MM.1S (cell line): ENCODE measurements around the gene ICAM1.

Experiments
- DNase-seq: peaks from one replicate; pipeline ENCODE4 v3.0.0-alpha.2; 2015
- H2AFZ ChIP-seq: fragments of 300-600 bp; sonication (generic); 2 replicates; pipeline ENCODE4 v1.6.0; 2016; ENCODE audit warnings: antibody characterized with exemption, low read length
- H3F3A ChIP-seq: fragments of 300-600 bp; sonication (generic); 2 replicates; pipeline ENCODE4 v1.6.1; 2016; ENCODE audit warnings: mild to moderate bottlenecking, antibody characterized with exemption, low read length, moderate library complexity, mixed read lengths; ENCODE audit not compliant: insufficient read depth
- H3K27ac ChIP-seq: fragments of 300-600 bp; sonication (generic); 2 replicates; pipeline ENCODE4 v1.5.1; 2016; ENCODE audit warnings: mild to moderate bottlenecking, low read length
- H3K27me3 ChIP-seq: fragments of 300-600 bp; sonication (generic); replicated peaks from 2 replicates; pipeline ENCODE4 v1.6.0; 2016; ENCODE audit warnings: low read length; ENCODE audit not compliant: insufficient read depth
- H3K36me3 ChIP-seq: fragments of 300-600 bp; sonication (generic); replicated peaks from 2 replicates; pipeline ENCODE4 v1.6.1; 2016; ENCODE audit warnings: mild to moderate bottlenecking, low read length, mixed read lengths; ENCODE audit not compliant: insufficient read depth
- H3K4me1 ChIP-seq: fragments of 300-600 bp; sonication (generic); 2 replicates; pipeline ENCODE4 v1.6.1; 2016; ENCODE audit warnings: low read length, mixed read lengths
- H3K4me2 ChIP-seq: fragments of 300-600 bp; sonication (generic); 2 replicates; pipeline ENCODE4 v1.6.0; 2016; ENCODE audit warnings: low read depth, low read length
- H3K4me3 ChIP-seq: fragments of 300-600 bp; sonication (generic); 2 replicates; pipeline ENCODE4 v1.5.1; 2016; ENCODE audit warnings: low read length, mixed read lengths
- H3K79me2 ChIP-seq: fragments of 300-600 bp; sonication (generic); 2 replicates; pipeline ENCODE4 v1.6.1; 2016; ENCODE audit warnings: mixed run types, low read length, mixed read lengths
- H3K9ac ChIP-seq: fragments of 300-600 bp; sonication (generic); 2 replicates; pipeline ENCODE4 v1.6.1; 2016; ENCODE audit warnings: low read length, mixed read lengths
- H3K9me2 ChIP-seq: fragments of 300-600 bp; sonication (generic); replicated peaks from 2 replicates; pipeline ENCODE4 v1.6.1; 2016; ENCODE audit warnings: mild to moderate bottlenecking, low read length, mixed read lengths; ENCODE audit not compliant: insufficient read depth
- H3K9me3 ChIP-seq: fragments of 300-600 bp; sonication (generic); replicated peaks from 2 replicates; pipeline ENCODE4 v1.6.1; 2016; ENCODE audit warnings: mild to moderate bottlenecking, low read length, mixed read lengths; ENCODE audit not compliant: insufficient read depth
- H4K20me1 ChIP-seq: fragments of 300-600 bp; sonication (generic); 2 replicates; pipeline ENCODE4 v1.6.1; 2016; ENCODE audit warnings: mild to moderate bottlenecking, low read length, moderate library complexity, mixed read lengths; ENCODE audit not compliant: insufficient read depth
- EZH2 ChIP-seq: fragments of 300-600 bp; sonication (generic); optimal IDR thresholded peaks from 2 replicates; pipeline ENCODE3; 2017; ENCODE audit warnings: low read depth, mild to moderate bottlenecking, antibody characterized with exemption, low read length, mixed read lengths
- EZH2phosphoT487 ChIP-seq: fragments of 300-600 bp; sonication (generic); IDR thresholded peaks from 2 replicates; pipeline ENCODE4 v1.6.1; 2018; ENCODE audit warnings: antibody characterized with exemption, low read length
- TF ChIP-seq, protein P1 (sequence below): fragments of 300-600 bp; sonication (generic); IDR thresholded peaks from 2 replicates; pipeline ENCODE4 v1.5.1; 2016; ENCODE audit warnings: antibody characterized with exemption, low read length, mixed read lengths

The ICAM1 gene

DNA sequence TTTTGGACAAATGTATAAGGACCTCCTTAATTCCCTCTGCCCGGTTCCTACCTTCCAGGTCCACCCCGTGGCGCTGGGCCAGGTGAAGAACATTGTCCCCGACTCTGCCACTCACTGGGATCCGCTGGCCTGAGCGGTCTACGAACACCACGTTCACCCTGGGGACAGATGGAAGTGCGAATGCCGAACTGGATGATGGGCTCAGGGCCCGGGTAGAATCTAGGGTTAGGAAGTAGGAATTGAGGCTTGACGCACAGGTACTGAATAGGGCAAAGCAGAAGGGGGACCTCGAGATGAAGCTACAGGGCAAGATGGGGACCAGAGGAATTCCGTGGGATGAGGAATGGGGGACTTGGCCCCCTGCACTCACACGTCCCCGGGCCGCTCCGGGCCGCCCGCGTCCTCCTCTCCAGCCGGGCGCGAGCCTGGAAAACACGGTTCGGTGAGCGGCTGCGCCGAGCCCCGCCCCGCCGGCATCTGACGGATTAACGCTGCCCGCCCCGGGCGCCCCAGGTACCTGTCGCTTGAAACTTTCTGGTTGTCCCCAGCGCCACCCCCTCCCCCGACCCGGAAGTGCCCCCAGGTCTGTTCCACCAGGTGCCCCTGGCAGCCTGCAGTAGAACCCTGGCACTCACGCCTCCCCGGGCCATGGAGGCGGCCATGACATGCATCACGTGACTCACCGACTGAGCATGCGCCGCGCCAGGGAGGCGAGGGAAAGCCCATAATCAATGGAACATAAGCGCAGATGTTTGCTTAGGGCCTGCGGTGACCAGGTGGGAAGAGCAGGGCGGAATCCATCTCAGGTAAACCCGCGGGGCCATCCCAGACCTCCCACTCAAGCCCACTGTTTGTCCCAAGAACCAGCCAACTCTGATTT lies 44.7 kb downstream of the ICAM1 start, which contains the start of gene FDX2:
FDX2 (minus strand) TSS at position 681 of the 880 bp plus-strand sequence; CDS start at position 662, 19 bp downstream.
- Histone ChIP-seq H3K36me3 (no peaks in the 10 kb centered on the region), H4K20me1 (no peaks in the 10 kb centered on the region), H3K9me3 (no peaks in the 10 kb centered on the region), H3K9me2 (no peaks in the 10 kb centered on the region), H3K4me3 (peak within 1 kb of the TSS; percentile 90), H3K79me2 (peaks cover 3% of the 10 kb centered on the region; the same call in 1 of the 2 replicates), H2AFZ (peak within 1 kb of the TSS; percentile 89), H3K27ac (peak within 1 kb of the TSS; percentile 3; the same call in 1 of the 2 replicates), H3K4me2 (peak within 1 kb of the TSS; percentile 96), H3K4me1 (0 out of 2 replicates have a peak, but pooled peaks cover 4% of the 10 kb centered on the region), H3F3A (no peaks in the 10 kb centered on the region), H3K9ac (peak within 1 kb of the TSS; percentile 51), H3K27me3 (no peaks in the 10 kb centered on the region)
- DNase-seq: peak; percentile 87
- TF ChIP-seq, protein P1, sequence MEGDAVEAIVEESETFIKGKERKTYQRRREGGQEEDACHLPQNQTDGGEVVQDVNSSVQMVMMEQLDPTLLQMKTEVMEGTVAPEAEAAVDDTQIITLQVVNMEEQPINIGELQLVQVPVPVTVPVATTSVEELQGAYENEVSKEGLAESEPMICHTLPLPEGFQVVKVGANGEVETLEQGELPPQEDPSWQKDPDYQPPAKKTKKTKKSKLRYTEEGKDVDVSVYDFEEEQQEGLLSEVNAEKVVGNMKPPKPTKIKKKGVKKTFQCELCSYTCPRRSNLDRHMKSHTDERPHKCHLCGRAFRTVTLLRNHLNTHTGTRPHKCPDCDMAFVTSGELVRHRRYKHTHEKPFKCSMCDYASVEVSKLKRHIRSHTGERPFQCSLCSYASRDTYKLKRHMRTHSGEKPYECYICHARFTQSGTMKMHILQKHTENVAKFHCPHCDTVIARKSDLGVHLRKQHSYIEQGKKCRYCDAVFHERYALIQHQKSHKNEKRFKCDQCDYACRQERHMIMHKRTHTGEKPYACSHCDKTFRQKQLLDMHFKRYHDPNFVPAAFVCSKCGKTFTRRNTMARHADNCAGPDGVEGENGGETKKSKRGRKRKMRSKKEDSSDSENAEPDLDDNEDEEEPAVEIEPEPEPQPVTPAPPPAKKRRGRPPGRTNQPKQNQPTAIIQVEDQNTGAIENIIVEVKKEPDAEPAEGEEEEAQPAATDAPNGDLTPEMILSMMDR: no peak
- no peak for TF ChIP-seq EZH2
- no peak for TF ChIP-seq EZH2phosphoT487

DNA sequence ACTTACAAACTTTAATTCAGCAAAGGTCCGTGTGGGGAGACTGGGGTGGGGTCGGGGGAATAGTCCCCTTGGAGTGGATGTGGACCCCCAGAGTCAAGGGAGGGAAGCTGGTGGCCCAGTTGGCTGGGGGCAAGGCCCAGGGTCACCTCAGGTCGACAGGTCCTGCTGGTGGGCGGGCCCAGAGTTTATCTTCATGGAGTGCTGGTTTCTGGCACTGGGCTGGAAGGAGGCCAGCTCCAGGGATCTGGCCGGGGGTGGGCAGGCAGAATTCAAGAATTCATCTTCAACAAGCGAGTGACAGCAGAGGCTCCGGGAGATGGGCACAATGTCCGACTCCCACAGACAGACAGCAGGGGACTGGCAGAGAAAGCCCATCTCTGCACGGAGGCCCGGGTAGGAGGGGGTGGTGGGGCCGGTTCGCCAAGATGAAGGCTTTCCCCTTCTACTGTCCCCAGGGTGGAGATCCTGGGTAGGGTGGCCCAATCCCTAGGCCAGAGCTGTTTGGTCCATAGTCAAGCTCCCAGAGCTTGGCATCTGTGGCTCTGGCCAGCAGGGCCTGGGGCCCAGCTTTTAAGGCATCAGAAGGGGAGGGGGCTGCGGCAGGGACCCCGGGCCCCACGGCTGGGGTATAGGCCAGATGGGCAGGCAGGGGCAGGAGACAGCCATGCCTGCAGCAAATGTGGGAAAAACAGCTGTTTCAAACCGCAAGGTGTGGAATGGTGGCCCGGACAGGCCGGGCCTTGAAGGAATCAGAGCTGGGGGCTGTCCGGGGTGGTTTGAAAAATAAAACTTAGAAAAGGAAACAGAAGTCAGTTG lies 45.5 kb downstream of the ICAM1 start:
- no peak for DNase-seq
- H3K9me3 ChIP-seq: no peaks in the 10 kb centered on the region
- H3F3A ChIP-seq: no peaks in the 10 kb centered on the region
- H3K9ac ChIP-seq: peak overlapping the region; percentile 51; the same call in 1 of the 2 replicates
- no peaks in the 10 kb centered on the region for H3K36me3 ChIP-seq
- TF ChIP-seq, protein P1: no peak
- no peak for TF ChIP-seq EZH2
- TF ChIP-seq EZH2phosphoT487: no peak
- no peak overlapping the region for H2AFZ ChIP-seq
- H3K79me2 ChIP-seq: peaks cover 3% of the 10 kb centered on the region; the same call in 1 of the 2 replicates
- H3K4me2 ChIP-seq: peak overlapping the region; percentile 96; the same call in 1 of the 2 replicates
- no peaks in the 10 kb centered on the region for H3K27me3 ChIP-seq
- peak overlapping the region; percentile 3; the same call in 1 of the 2 replicates for H3K27ac ChIP-seq
- H3K4me1 ChIP-seq: 0 out of 2 replicates have a peak, but pooled peaks cover 4% of the 10 kb centered on the region
- H3K9me2 ChIP-seq: no peaks in the 10 kb centered on the region
- H4K20me1 ChIP-seq: no peaks in the 10 kb centered on the region
- peak overlapping the region; percentile 90; the same call in 1 of the 2 replicates for H3K4me3 ChIP-seq

DNA sequence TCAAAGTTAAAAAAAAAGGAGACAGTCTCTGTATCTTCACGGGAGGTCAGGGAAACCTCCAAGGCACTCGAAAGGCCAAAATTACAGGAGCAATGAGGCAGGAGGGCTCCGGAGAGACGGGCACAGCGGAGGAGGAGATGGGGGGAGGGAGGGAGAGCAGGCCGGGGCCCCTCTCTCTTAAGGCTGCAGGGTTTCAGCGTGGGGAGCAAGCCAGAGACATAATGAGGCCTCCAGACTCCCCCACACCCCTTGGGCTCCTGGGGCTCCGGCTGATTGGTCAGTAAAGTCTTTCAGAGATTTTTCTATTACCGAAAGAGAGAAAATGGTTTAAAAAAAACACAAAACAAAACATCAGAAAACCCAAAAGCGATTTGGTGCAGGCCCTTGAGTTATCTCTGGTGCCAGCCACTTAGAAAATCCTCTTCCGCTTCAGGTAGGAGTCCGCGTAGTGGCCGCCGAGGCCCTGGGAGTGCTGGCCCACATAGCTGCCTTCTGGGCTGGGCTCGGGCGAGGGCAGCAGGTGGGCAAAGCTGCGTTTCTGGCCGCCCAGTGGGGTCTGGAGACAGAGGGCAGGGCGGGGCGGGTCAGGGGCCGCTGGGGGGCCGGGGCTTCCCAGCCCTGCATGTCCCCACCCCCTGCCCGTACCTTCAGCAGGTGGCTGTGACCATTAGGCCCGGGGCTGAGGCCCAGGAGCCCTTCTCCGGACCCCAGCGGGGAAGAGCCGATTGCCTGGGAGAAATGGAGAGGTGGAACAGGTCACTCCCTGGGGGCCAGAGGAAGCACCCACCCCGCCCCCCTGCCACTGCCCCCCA lies 46.3 kb downstream of the ICAM1 start:
- Histone ChIP-seq H3K79me2 (peaks cover 3% of the 10 kb centered on the region; the same call in 1 of the 2 replicates), H3F3A (no peaks in the 10 kb centered on the region), H2AFZ (no peak overlapping the region)

More for the DNA sequence above, 46.3 kb downstream of the ICAM1 start:
- H4K20me1 ChIP-seq: no peaks in the 10 kb centered on the region
- no peak overlapping the region for H3K9ac ChIP-seq
- H3K9me3 ChIP-seq: no peaks in the 10 kb centered on the region
- TF ChIP-seq, protein P1: no peak
- TF ChIP-seq EZH2phosphoT487 (no peak), EZH2 (no peak)
- 0 out of 2 replicates have a peak, but pooled peaks cover 4% of the 10 kb centered on the region for H3K4me1 ChIP-seq
- no peak for DNase-seq
- H3K4me2 ChIP-seq: no peak overlapping the region
- no peaks in the 10 kb centered on the region for H3K9me2 ChIP-seq
- no peak overlapping the region for H3K4me3 ChIP-seq
- no peaks in the 10 kb centered on the region for H3K27me3 ChIP-seq
- no peak overlapping the region for H3K27ac ChIP-seq
- no peaks in the 10 kb centered on the region for H3K36me3 ChIP-seq
